ENCODE measurements around the gene TBX2. TPM values are rescaled to one million over a fixed set of nuclear protein-coding genes. Genes with fewer than 3 reads are reported as not detected.

Gene TBX2
- total and polyA plus RNA-seq, 2 donors from 2014 or later, result 66.4 to 122 TPM

DNA sequence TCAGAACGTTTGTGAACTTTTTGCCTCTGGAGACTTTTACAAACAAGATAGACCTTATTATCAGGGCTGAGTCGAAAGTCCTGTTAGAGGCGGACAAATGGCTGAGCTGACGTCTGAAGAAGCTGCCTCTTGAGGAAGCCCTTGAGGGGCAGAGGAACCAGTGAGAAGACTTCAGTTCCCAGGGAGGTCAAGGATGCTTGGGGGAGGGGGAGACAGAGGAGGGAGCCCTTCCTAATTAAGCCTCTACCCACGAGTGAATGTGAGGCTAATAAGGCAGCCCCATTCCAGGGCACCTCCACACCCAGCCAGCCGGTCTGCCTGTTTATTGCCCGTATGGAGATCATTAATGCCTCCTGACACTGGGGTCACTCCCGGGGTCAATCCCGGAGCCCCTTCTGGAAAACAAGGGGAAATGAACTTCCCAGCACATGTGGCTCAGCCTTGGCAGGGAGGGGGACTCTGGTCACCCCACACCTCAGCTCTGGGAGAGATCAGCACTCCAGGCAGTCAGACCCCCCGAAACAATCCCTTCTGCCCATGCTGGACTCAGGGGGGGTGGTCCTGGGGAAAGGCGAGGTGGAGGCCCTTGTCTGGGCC is 43.3 kb downstream of the TBX2 start:
- no peak overlapping the region for H3K4me3 ChIP-seq (ENCODE audit: low read length in 3 of 3)
- no peak overlapping the region for H3K27ac ChIP-seq (ENCODE audit: low read depth in 2 of 2, low read length in 2 of 2)
- DNase-seq (no peak), FAIRE-seq (no peak)
- H3K9me3 ChIP-seq (ENCODE audit: control insufficient read depth in 2 of 3, insufficient read depth in 1 of 3, low read length in 3 of 3), result no peaks in the 10 kb centered on the region
- H3K27me3 ChIP-seq (ENCODE audit: control insufficient read depth, insufficient read depth, low read length), result no peaks in the 10 kb centered on the region
- no peaks in the 10 kb centered on the region for H3K4me1 ChIP-seq (ENCODE audit: control insufficient read depth in 2 of 3, insufficient read depth in 2 of 3, low read depth in 1 of 3, low read length in 3 of 3)
- intact Hi-C loops (cut with DNase I), result no loop called here
- no peak overlapping the region for H3K9ac ChIP-seq (ENCODE audit: low read length in 3 of 3)
- no peaks in the 10 kb centered on the region for H3K36me3 ChIP-seq (ENCODE audit: control insufficient read depth in 2 of 3, insufficient read depth in 3 of 3, low read length in 3 of 3)
- TF ChIP-seq CTCF (IDR thresholded peaks at IDR 0.05; ENCODE audit: borderline replicate concordance, extremely low read depth, insufficient read depth), result no peak

GRCh38 chr17:61443475-61443882 is 43.8 kb downstream of the TBX2 start:
- FAIRE-seq, result no peak
- Histone ChIP-seq H3K4me3 (ENCODE audit: low read length in 3 of 3) (no peak overlapping the region), H3K4me1 (ENCODE audit: control insufficient read depth in 2 of 3, insufficient read depth in 2 of 3, low read depth in 1 of 3, low read length in 3 of 3) (no peaks in the 10 kb centered on the region), H3K9ac (ENCODE audit: low read length in 3 of 3) (no peak overlapping the region), H3K27ac (ENCODE audit: low read depth in 2 of 2, low read length in 2 of 2) (no peak overlapping the region), H3K9me3 (ENCODE audit: control insufficient read depth in 2 of 3, insufficient read depth in 1 of 3, low read length in 3 of 3) (no peaks in the 10 kb centered on the region), H3K27me3 (ENCODE audit: control insufficient read depth, insufficient read depth, low read length) (no peaks in the 10 kb centered on the region), H3K36me3 (ENCODE audit: control insufficient read depth in 2 of 3, insufficient read depth in 3 of 3, low read length in 3 of 3) (no peaks in the 10 kb centered on the region)
- intact Hi-C loops (cut with DNase I), result no loop called here
- no peak for DNase-seq
- no peak for TF ChIP-seq CTCF (IDR thresholded peaks at IDR 0.05; ENCODE audit: borderline replicate concordance, extremely low read depth, insufficient read depth)

DNA sequence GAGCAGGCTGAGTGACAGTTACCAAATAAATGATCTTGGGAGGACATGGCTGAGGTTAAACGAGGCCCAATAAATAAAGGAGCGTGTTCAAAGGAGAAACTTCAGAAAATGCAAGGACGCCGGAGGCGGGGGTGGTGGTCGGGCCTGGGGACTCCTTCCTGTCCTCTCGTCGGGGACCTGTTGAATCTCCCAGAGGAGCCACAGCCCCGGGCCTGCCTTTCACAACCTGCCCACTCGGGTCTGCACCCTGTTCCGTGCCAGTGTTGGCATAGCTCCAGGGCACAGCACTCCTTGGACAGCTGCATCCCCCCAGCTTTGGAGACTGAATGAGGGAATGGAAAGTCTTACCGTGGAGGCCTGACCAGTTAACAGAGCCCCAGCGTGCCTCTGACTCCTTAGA is 44.4 kb downstream of the TBX2 start:
- Histone ChIP-seq H3K4me1 (ENCODE audit: control insufficient read depth in 2 of 3, insufficient read depth in 2 of 3, low read depth in 1 of 3, low read length in 3 of 3) (no peaks in the 10 kb centered on the region), H3K9ac (ENCODE audit: low read length in 3 of 3) (no peak overlapping the region), H3K27me3 (ENCODE audit: control insufficient read depth, insufficient read depth, low read length) (no peaks in the 10 kb centered on the region), H3K9me3 (ENCODE audit: control insufficient read depth in 2 of 3, insufficient read depth in 1 of 3, low read length in 3 of 3) (no peaks in the 10 kb centered on the region), H3K4me3 (ENCODE audit: low read length in 3 of 3) (no peak overlapping the region), H3K27ac (ENCODE audit: low read depth in 2 of 2, low read length in 2 of 2) (no peak overlapping the region), H3K36me3 (ENCODE audit: control insufficient read depth in 2 of 3, insufficient read depth in 3 of 3, low read length in 3 of 3) (no peaks in the 10 kb centered on the region)
- no peak for TF ChIP-seq CTCF (IDR thresholded peaks at IDR 0.05; ENCODE audit: borderline replicate concordance, extremely low read depth, insufficient read depth)
- no peak for DNase-seq
- intact Hi-C loops (cut with DNase I), result no loop called here
- FAIRE-seq, result no peak

GRCh38 chr17:61444831-61445230 is 45.2 kb downstream of the TBX2 start:
- no peaks in the 10 kb centered on the region for H3K9me3 ChIP-seq (ENCODE audit: control insufficient read depth in 2 of 3, insufficient read depth in 1 of 3, low read length in 3 of 3)
- intact Hi-C loops (cut with DNase I), result no loop called here
- FAIRE-seq, result no peak
- H3K27ac ChIP-seq (ENCODE audit: low read depth in 2 of 2, low read length in 2 of 2), result no peak overlapping the region
- DNase-seq, result no peak
- H3K4me1 ChIP-seq (ENCODE audit: control insufficient read depth in 2 of 3, insufficient read depth in 2 of 3, low read depth in 1 of 3, low read length in 3 of 3), result no peaks in the 10 kb centered on the region
- no peak overlapping the region for H3K9ac ChIP-seq (ENCODE audit: low read length in 3 of 3)
- no peaks in the 10 kb centered on the region for H3K36me3 ChIP-seq (ENCODE audit: control insufficient read depth in 2 of 3, insufficient read depth in 3 of 3, low read length in 3 of 3)
- no peak overlapping the region for H3K4me3 ChIP-seq (ENCODE audit: low read length in 3 of 3)
- no peaks in the 10 kb centered on the region for H3K27me3 ChIP-seq (ENCODE audit: control insufficient read depth, insufficient read depth, low read length)
- no peak for TF ChIP-seq CTCF (IDR thresholded peaks at IDR 0.05; ENCODE audit: borderline replicate concordance, extremely low read depth, insufficient read depth)

Measured in kidney (tissue), 14 donors.